Neural cell (in vitro differentiated cells): ENCODE measurements around the gene TRPV5. TPM values are rescaled to one million over a fixed set of nuclear protein-coding genes. Genes with fewer than 3 reads are reported as not detected.

Experiments
- H2AFZ ChIP-seq: fragments of 200-600, 300-800 bp; sonication (generic), shearing (Covaris generic); 2 replicates; pipeline ENCODE4 v1.6.0; 2014; ENCODE audit warnings: low read depth, mild to moderate bottlenecking, antibody characterized with exemption, low read length, moderate library complexity
- H3F3A ChIP-seq: fragments of 200-600 bp; shearing (Covaris generic); 2 replicates; pipeline ENCODE4 v1.6.1; 2016; ENCODE audit warnings: mild to moderate bottlenecking, moderate library complexity, mixed read lengths, antibody characterized with exemption, low read length; ENCODE audit not compliant: insufficient read depth, poor library complexity, severe bottlenecking
- H3K27ac ChIP-seq: fragments of 200-600, 300-800 bp; sonication (generic), shearing (Covaris generic); 2 replicates; pipeline ENCODE4 v1.5.1; 2014; ENCODE audit warnings: mild to moderate bottlenecking, low read length, moderate library complexity
- H3K27me3 ChIP-seq: fragments of 300-800, 200-600 bp; sonication (generic), shearing (Covaris generic); 2 replicates; pipeline ENCODE4 v1.6.0; 2014; ENCODE audit warnings: mild to moderate bottlenecking, low read depth, low read length, moderate library complexity; ENCODE audit not compliant: insufficient read depth
- H3K36me3 ChIP-seq: fragments of 300-800, 200-600 bp; sonication (generic), shearing (Covaris generic); 2 replicates; pipeline ENCODE4 v1.5.1; 2014; ENCODE audit warnings: mild to moderate bottlenecking, antibody characterized with exemption, low read length, moderate library complexity; ENCODE audit not compliant: insufficient read depth
- H3K4me2 ChIP-seq: fragments of 300-800, 200-600 bp; sonication (generic), shearing (Covaris generic); 2 replicates; pipeline ENCODE4 v1.6.0; 2014; ENCODE audit warnings: mild to moderate bottlenecking, low read length
- H3K4me3 ChIP-seq: fragments of 300-800, 200-600 bp; sonication (generic), shearing (Covaris generic); 2 replicates; pipeline ENCODE4 v1.5.1; 2014; ENCODE audit warnings: mild to moderate bottlenecking, low read length, moderate library complexity
- H3K79me2 ChIP-seq: fragments of 200-600 bp; shearing (Covaris generic); replicated peaks from 2 replicates; pipeline ENCODE4 v1.6.0; 2014; ENCODE audit warnings: mild to moderate bottlenecking, low read length, moderate library complexity; ENCODE audit not compliant: insufficient read depth
- H3K9ac ChIP-seq: fragments of 300-800, 200-600 bp; sonication (generic), shearing (Covaris generic); 2 replicates; pipeline ENCODE4 v1.6.1; 2016; ENCODE audit warnings: mild to moderate bottlenecking, low read length, mixed read lengths
- H3K9me2 ChIP-seq: fragments of 200-600 bp; shearing (Covaris generic); 2 replicates; pipeline ENCODE4 v1.6.1; 2016; ENCODE audit warnings: mild to moderate bottlenecking, low read length, mixed read lengths; ENCODE audit not compliant: insufficient read depth
- H3K9me3 ChIP-seq: fragments of 200-600, 300-800 bp; sonication (generic), shearing (Covaris generic); 2 replicates; pipeline ENCODE4 v1.6.1; 2016; ENCODE audit warnings: mild to moderate bottlenecking, mixed run types, low read length, moderate library complexity, mixed read lengths
- H4K20me1 ChIP-seq: fragments of 200-600 bp; shearing (Covaris generic); 2 replicates; pipeline ENCODE4 v1.6.1; 2016; ENCODE audit warnings: mild to moderate bottlenecking, mixed run types; ENCODE audit not compliant: insufficient read depth
- CTCF ChIP-seq: fragments of 450-650 bp; IDR thresholded peaks from 2 replicates; pipeline ENCODE4 v1.5.1; 2014; ENCODE audit warnings: antibody characterized with exemption, mild to moderate bottlenecking, moderate library complexity; ENCODE audit not compliant: poor library complexity, severe bottlenecking
- EP300 ChIP-seq: fragments of 450-650 bp; conservative IDR thresholded peaks from 2 replicates; pipeline ENCODE4 v1.6.1; 2014; ENCODE audit warnings: antibody characterized with exemption, mild to moderate bottlenecking, moderate library complexity; ENCODE audit not compliant: poor library complexity, severe bottlenecking
- EZH2 ChIP-seq: fragments of 200-600, 300-800 bp; shearing (Covaris generic), sonication (generic); IDR thresholded peaks from 2 replicates; pipeline ENCODE4 v1.6.1; 2014; ENCODE audit warnings: antibody characterized with exemption, low read length, borderline replicate concordance, mild to moderate bottlenecking; ENCODE audit not compliant: insufficient read depth, poor library complexity, severe bottlenecking
- MXI1 ChIP-seq: fragments of 450-650 bp; conservative IDR thresholded peaks from 2 replicates; pipeline ENCODE4 v1.6.1; 2014; ENCODE audit warnings: antibody characterized with exemption, mild to moderate bottlenecking; ENCODE audit not compliant: poor library complexity, severe bottlenecking
- POLR2AphosphoS5 ChIP-seq: IDR thresholded peaks from 2 replicates; pipeline ENCODE4 v1.6.1; 2012
- RAD21 ChIP-seq: fragments of 450-650 bp; conservative IDR thresholded peaks from 2 replicates; pipeline ENCODE4 v1.6.1; 2014; ENCODE audit warnings: antibody characterized with exemption, mild to moderate bottlenecking, moderate library complexity
- REST ChIP-seq: IDR thresholded peaks from 2 replicates; pipeline ENCODE4 v1.6.1; 2012; ENCODE audit warnings: borderline replicate concordance
- SMC3 ChIP-seq: fragments of 450-650 bp; conservative IDR thresholded peaks from 2 replicates; pipeline ENCODE4 v1.6.1; 2014; ENCODE audit warnings: antibody characterized with exemption, mild to moderate bottlenecking, moderate library complexity; ENCODE audit not compliant: poor library complexity
- TAF1 ChIP-seq: IDR thresholded peaks from 2 replicates; pipeline ENCODE4 v1.6.1; 2012; ENCODE audit warnings: low read depth
- polyA plus RNA-seq: library from polyadenylated mRNA; depleted of rRNA; stranded (reverse); fragments of >200 nt; gene quantifications from 2 replicates; pipeline ENCODE4 v1.2.3, GENCODE V29; 2014

Gene TRPV5
- polyA plus RNA-seq, 1 donor from 2014 or later: not detected

- Histone ChIP-seq H2AFZ (no peak overlapping the region), H3K9ac (no peak overlapping the region), H3K36me3 (no peaks in the 10 kb centered on the region), H3K27me3 (no peaks in the 10 kb centered on the region), H3K79me2 (no peaks in the 10 kb centered on the region), H3F3A (no peaks in the 10 kb centered on the region), H4K20me1 (no peaks in the 10 kb centered on the region), H3K27ac (no peak overlapping the region), H3K4me2 (no peak overlapping the region), H3K9me2 (no peaks in the 10 kb centered on the region), H3K9me3 (no peaks in the 10 kb centered on the region), H3K4me3 (no peak overlapping the region)
- TF ChIP-seq RAD21 (no peak), EZH2 (no peak), POLR2AphosphoS5 (no peak), SMC3 (peak; percentile 31), REST (no peak), MXI1 (no peak), TAF1 (no peak), EP300 (no peak), CTCF (peak; percentile 35)
These were observed 52.6 kb downstream of the TRPV5 start for GRCh38 chr7:142880876-142881505.

GRCh38 chr7:142879060-142879459 lies 54.5 kb downstream of the TRPV5 start:
- Histone ChIP-seq H3K9me3 (no peaks in the 10 kb centered on the region), H3K27ac (no peak overlapping the region), H3K4me3 (no peak overlapping the region), H3K4me2 (no peak overlapping the region), H3K27me3 (no peaks in the 10 kb centered on the region), H3K9me2 (no peaks in the 10 kb centered on the region), H3F3A (no peaks in the 10 kb centered on the region), H3K79me2 (no peaks in the 10 kb centered on the region), H4K20me1 (no peaks in the 10 kb centered on the region), H3K36me3 (no peaks in the 10 kb centered on the region), H2AFZ (no peak overlapping the region), H3K9ac (no peak overlapping the region)
- no peak for TF ChIP-seq POLR2AphosphoS5
- no peak for TF ChIP-seq REST
- TF ChIP-seq TAF1: no peak
